ENCODE measurements around the gene SNRPD1.

GRCh38 chr18:21662581-21662980 is 50.5 kb downstream of the SNRPD1 start:
- TF ChIP-seq ELF4 (IDR thresholded peaks at IDR 0.05) (no peak), SP1 (IDR thresholded peaks at IDR 0.05) (no peak), NFRKB (IDR thresholded peaks at IDR 0.05) (no peak), CTBP1 (IDR thresholded peaks at IDR 0.05; ENCODE audit: borderline replicate concordance) (no peak), ZNF384 (IDR thresholded peaks at IDR 0.05) (no peak), FOXM1 (IDR thresholded peaks at IDR 0.05; ENCODE audit: borderline replicate concordance) (no peak), L3MBTL2 (conservative IDR thresholded peaks at IDR 0.05) (no peak)
